HepG2 (cell line): ENCODE results near the gene CDYL2. TPM values are rescaled to one million over a fixed set of nuclear protein-coding genes. Genes with fewer than 3 reads are reported as not detected.

Experiments
- ATAC-seq: fragments of 200-7000 bp; cut with Tn5 transposase; 3 replicates; pipeline ENCODE4 v1.9.1; 2020; ENCODE audit warnings: mild to moderate bottlenecking, moderate library complexity
- BruUV-seq: library from RNA; stranded (reverse); fragments of 400-500 nt; replicated peaks from 2 replicates; lab custom pipeline; 2021; lab: Mats Ljungman, UMichigan
- CTCF ChIA-PET: fragments of 300-600 bp; formaldehyde crosslinking; extraction: SDS; loops from one replicate; lab custom pipeline; 2021; ENCODE audit warnings: low total read pairs, inconsistent platforms, low intra/inter-chr PET ratio; lab: Yijun Ruan, JAX
- POLR2A ChIA-PET: fragments of 350-600 bp; sonication (Branson Sonifier 250); formaldehyde crosslinking; loops from one replicate; lab custom pipeline; 2020; ENCODE audit warnings: antibody characterized with exemption, inconsistent platforms; lab: Yijun Ruan, JAX
- DNase-seq: peaks from one replicate; pipeline ENCODE4 v3.0.0-alpha.2; 2015; ENCODE audit warnings: low spot score
- FAIRE-seq: peaks from 3 replicates; lab custom pipeline; 2011; peaks lifted over from hg19 to GRCh38; lab: Jason Lieb, UNC
- H2AFZ ChIP-seq: one replicate; pipeline ENCODE4 v1.6.1; 2011; ENCODE audit warnings: low read length, inconsistent platforms
- H3K27ac ChIP-seq: fragments of 300-600 bp; 3 replicates; pipeline ENCODE4 v1.8.0; 2011; ENCODE audit warnings: mixed run types, mild to moderate bottlenecking, mixed read lengths, low read length, inconsistent platforms; ENCODE audit not compliant: insufficient read depth; ENCODE audit errors: extremely low read length
- H3K27me3 ChIP-seq, 2 experiments: fragments of 200-600 bp in 1 of 2; 2 replicates in 1 of 2; 3 replicates in 1 of 2; pipeline versions ENCODE4 v1.6.0 to v1.8.0; 2011; ENCODE audit warnings: low read length in 2 of 2, mild to moderate bottlenecking in 2 of 2, moderate library complexity in 2 of 2, inconsistent platforms in 1 of 2; ENCODE audit not compliant: insufficient read depth in 2 of 2, control insufficient read depth in 1 of 2
- H3K36me3 ChIP-seq, 2 experiments: fragments of 200-600 bp in 1 of 2; replicated peaks in 1 of 2; 2 replicates in 1 of 2; 3 replicates in 1 of 2; pipeline versions ENCODE4 v1.5.1 to v1.8.0; 2011; ENCODE audit warnings: low read length in 2 of 2, inconsistent platforms in 1 of 2; ENCODE audit not compliant: insufficient read depth in 2 of 2, control insufficient read depth in 1 of 2
- H3K4me1 ChIP-seq: 2 replicates; pipeline ENCODE4 v1.5.1; 2012; ENCODE audit warnings: low read length, inconsistent platforms; ENCODE audit not compliant: insufficient read depth
- H3K4me2 ChIP-seq: 2 replicates; pipeline ENCODE4 v1.6.0; 2011; ENCODE audit warnings: low read depth, low read length, inconsistent platforms
- H3K4me3 ChIP-seq, 3 experiments: fragments of 200-600 bp in 1 of 3; sonication (generic), shearing (Covaris generic) in 1 of 3; replicated peaks in 1 of 3; 2 replicates each; pipeline ENCODE4 v1.5.1; 2011 to 2016; ENCODE audit warnings: low read length in 3 of 3, inconsistent platforms in 2 of 3, low read depth in 2 of 3, mild to moderate bottlenecking in 2 of 3, control low read depth in 1 of 3, mixed read lengths in 1 of 3; ENCODE audit not compliant: insufficient read depth in 1 of 3
- H3K79me2 ChIP-seq: one replicate; pipeline ENCODE4 v1.6.1; 2011; ENCODE audit warnings: low read length, inconsistent platforms; ENCODE audit not compliant: insufficient read depth
- H3K9ac ChIP-seq: 2 replicates; pipeline ENCODE4 v1.6.0; 2011; ENCODE audit warnings: mild to moderate bottlenecking, low read depth, low read length, inconsistent platforms; ENCODE audit not compliant: insufficient read depth
- H3K9me3 ChIP-seq: 2 replicates; pipeline ENCODE4 v1.5.1; 2012; ENCODE audit warnings: mild to moderate bottlenecking, low read length
- H4K20me1 ChIP-seq: 2 replicates; pipeline ENCODE4 v1.6.0; 2011; ENCODE audit warnings: inconsistent platforms, mild to moderate bottlenecking, low read length, moderate library complexity; ENCODE audit not compliant: insufficient read depth
- HOXA3 ChIP-seq: sonication (generic); formaldehyde crosslinking; IDR thresholded peaks from 2 replicates; pipeline ENCODE4 v1.5.0; 2020; ENCODE audit warnings: missing genetic modification reagents
- JUN ChIP-seq: sonication (generic); formaldehyde crosslinking; IDR thresholded peaks from 2 replicates; pipeline ENCODE4 v1.4.0; 2020; ENCODE audit warnings: mild to moderate bottlenecking, missing genetic modification reagents
- NCOA5 ChIP-seq: sonication (generic); formaldehyde crosslinking; IDR thresholded peaks from 2 replicates; pipeline ENCODE4 v1.4.0; 2020; ENCODE audit warnings: missing genetic modification reagents
- TAF1 ChIP-seq: sonication (generic); formaldehyde crosslinking; IDR thresholded peaks from 2 replicates; pipeline ENCODE4 v1.4.0; 2020; ENCODE audit warnings: missing genetic modification reagents
- ZNF562 ChIP-seq: sonication (generic); formaldehyde crosslinking; IDR thresholded peaks from 2 replicates; pipeline ENCODE4 v1.8.0; 2022; ENCODE audit warnings: missing genetic modification reagents, borderline replicate concordance
- ZNF567 ChIP-seq: sonication (generic); formaldehyde crosslinking; IDR thresholded peaks from 2 replicates; pipeline ENCODE4 v1.8.1; 2023; ENCODE audit warnings: mild to moderate bottlenecking, missing genetic modification reagents, borderline replicate concordance
- ZNF605 ChIP-seq: sonication (generic); formaldehyde crosslinking; IDR thresholded peaks from 2 replicates; pipeline ENCODE4 v1.8.0; 2022; ENCODE audit warnings: mild to moderate bottlenecking, missing genetic modification reagents
- WGBS: methylation state at CpG from one replicate; pipeline ENCODE4 v1.1.6; 2017; ENCODE audit warnings: low lambda C conversion rate; 5-methylcytosine and 5-hydroxymethylcytosine counted together
- in situ Hi-C: cut with HindIII; loops from 2 replicates; pipeline ENCODE4 v1.10.0; 2017; ENCODE audit warnings: low pct_unique_long_range_greater_than_20kb; ENCODE audit not compliant: extremely low pct_ligation_motif_present
- intact Hi-C: fragments of 100-400 bp; cut with micrococcal nuclease; formaldehyde crosslinking; loops from one replicate; pipeline ENCODE4 v1.10.0; 2022; ENCODE audit not compliant: unreplicated experiment
- polyA plus RNA-seq, 8 experiments: library from polyadenylated mRNA; depleted of rRNA in 3 of 8; stranded (reverse) in 7 of 8; unstranded in 1 of 8; fragments of >200 nt; fragmentation: Illumina TruSeq in 4 of 8; extraction: Trizol in 4 of 8; gene quantifications; 2 replicates each; pipeline versions ENCODE4 v1.2.1 to v1.2.3, GENCODE V29; 2011 to 2016; ENCODE audit warnings: low read depth in 4 of 8, missing spikeins in 1 of 8, mixed read lengths in 1 of 8; ENCODE audit not compliant: insufficient read depth in 1 of 8
- total RNA-seq, 5 experiments: library from RNA; depleted of rRNA; stranded (reverse); fragments of >200 nt; fragmentation: Illumina TruSeq; extraction: Trizol; gene quantifications; 2 replicates each; pipeline ENCODE4 v1.2.3, GENCODE V29; 2016; ENCODE audit warnings: low read depth in 1 of 5
- TF ChIP-seq, protein P1 (sequence below): conservative IDR thresholded peaks from 2 replicates; pipeline ENCODE4 v1.6.1; 2018; ENCODE audit warnings: missing genetic modification reagents

The CDYL2 gene
- total and polyA plus RNA-seq, 2 of the 13 experiments (the other 11 are each of a cell fraction or from before 2014, with no cell fraction given), result 0.07 to 0.35 TPM

DNA sequence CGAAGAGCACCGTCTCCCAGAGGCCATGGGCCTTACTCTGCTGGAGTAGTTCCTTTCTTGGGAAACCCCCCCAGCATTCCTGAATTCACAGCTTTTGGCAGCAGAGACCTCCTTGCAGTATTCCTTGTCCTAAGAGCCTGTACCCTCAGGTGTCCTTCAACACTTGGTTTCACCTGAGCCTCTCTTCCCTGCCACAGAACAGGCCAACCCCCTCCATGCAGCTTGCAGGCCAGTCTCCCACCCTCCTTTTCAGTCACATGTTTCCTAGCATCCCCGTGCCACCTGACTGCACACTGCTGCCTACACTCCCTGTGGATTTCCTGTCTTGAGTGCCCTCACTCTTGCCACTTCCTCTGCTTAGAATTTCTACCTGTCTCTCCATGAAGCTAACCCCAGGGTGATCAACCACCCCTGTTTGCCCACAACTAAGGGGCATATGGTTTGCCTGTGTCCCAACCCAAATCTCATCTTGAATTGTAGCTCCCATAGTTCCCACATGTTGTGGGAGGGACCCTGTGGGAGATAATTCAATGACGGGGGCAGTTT lies 198.1 kb downstream of the CDYL2 start (continued):
- no peak for TF ChIP-seq ZNF605
- TF ChIP-seq, protein P1, sequence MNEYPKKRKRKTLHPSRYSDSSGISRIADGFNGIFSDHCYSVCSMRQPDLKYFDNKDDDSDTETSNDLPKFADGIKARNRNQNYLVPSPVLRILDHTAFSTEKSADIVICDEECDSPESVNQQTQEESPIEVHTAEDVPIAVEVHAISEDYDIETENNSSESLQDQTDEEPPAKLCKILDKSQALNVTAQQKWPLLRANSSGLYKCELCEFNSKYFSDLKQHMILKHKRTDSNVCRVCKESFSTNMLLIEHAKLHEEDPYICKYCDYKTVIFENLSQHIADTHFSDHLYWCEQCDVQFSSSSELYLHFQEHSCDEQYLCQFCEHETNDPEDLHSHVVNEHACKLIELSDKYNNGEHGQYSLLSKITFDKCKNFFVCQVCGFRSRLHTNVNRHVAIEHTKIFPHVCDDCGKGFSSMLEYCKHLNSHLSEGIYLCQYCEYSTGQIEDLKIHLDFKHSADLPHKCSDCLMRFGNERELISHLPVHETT (CRISPR knock-in tag), result no peak

DNA sequence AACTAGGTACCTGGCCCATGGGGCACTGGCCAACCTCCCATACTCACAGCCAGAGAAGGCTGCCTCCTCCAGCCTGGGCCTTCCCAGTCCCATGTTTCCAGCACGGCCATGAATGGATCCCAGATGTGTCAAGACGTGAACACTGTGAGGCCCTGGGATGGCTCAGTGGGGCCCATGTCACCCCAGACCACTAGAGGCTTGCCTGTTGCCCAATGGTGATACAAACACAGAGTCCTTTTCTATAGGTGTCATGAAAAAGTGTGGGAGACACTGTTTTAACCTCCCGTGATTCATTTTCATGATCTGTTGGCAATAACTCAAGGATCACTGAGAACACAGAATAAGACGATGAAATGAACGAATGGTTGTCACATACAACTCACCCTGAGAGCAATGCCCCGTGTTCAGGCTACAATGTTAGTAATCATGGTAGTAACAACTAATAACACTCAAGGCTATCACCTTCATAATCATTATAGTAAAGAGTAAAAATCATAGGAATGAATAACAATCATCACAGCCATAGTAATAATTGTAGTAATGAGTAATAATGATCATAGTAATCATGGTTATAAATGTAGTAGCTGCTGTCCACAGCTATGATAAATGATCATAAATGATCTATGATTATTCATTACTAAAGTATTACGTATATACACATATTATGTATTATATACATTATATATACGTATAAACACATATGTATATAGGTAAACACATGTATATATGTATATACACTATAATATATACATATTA lies 199.6 kb downstream of the CDYL2 start:
- ChIA-PET CTCF (no interaction called here), POLR2A (no interaction called here)
- ATAC-seq, result no peak
- no TSS peak for BruUV-seq
- Histone ChIP-seq H3K9ac (no peak overlapping the region), H2AFZ (no peak overlapping the region), H3K4me1 (no peaks in the 10 kb centered on the region), H3K27me3 (no peaks in the 10 kb centered on the region), H3K79me2 (no peaks in the 10 kb centered on the region), H3K4me3 (no peak overlapping the region), H3K36me3 (no peaks in the 10 kb centered on the region), H3K4me2 (no peak overlapping the region), H3K9me3 (no peaks in the 10 kb centered on the region), H4K20me1 (no peaks in the 10 kb centered on the region), H3K27ac (no peak overlapping the region)
- in situ Hi-C loops, result no loop called here
- TF ChIP-seq HOXA3 (CRISPR knock-in tag) (no peak), TAF1 (CRISPR knock-in tag) (no peak), NCOA5 (CRISPR knock-in tag) (no peak), JUN (CRISPR knock-in tag) (no peak), ZNF562 (CRISPR knock-in tag) (no peak), ZNF567 (no peak)
- intact Hi-C loops, result no loop called here
- no peak for FAIRE-seq
- 37% methylated on average over 8 of the region's 8 CpGs for WGBS
- DNase-seq, result no peak
